ENCODE measurements around the gene TEX28.
"Not testable (repeated sequence)": the region's sequence is repeated elsewhere in the genome, so short reads cannot be mapped to it uniquely, and the experiment has no call there.

The TEX28 gene

DNA sequence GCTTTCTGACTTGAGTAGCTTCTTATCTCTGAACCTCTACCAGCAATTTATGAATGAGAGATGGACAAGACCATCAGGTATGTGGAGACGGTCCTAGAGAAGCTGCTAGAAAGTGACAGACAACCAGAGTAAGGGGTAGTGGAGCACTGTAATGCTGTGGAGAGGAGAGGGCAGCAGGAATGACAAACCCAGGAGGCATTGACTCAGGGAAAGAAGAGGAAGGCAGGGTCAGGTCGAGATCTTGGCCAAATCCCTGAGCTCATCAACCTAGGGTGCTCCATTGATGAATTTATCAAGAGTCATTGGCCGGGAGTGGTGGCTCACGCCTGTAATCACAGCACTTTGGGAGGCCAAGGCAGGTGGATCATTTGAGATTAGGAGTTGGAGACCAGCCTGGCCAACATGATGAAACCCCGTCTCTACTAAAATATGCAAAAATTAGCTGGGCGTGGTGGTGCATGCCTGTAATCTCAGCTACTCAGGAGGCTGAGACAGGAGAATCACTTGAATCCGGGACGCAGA lies 54.9 kb downstream of the TEX28 start:
- DNase-seq: not testable (repeated sequence)

DNA sequence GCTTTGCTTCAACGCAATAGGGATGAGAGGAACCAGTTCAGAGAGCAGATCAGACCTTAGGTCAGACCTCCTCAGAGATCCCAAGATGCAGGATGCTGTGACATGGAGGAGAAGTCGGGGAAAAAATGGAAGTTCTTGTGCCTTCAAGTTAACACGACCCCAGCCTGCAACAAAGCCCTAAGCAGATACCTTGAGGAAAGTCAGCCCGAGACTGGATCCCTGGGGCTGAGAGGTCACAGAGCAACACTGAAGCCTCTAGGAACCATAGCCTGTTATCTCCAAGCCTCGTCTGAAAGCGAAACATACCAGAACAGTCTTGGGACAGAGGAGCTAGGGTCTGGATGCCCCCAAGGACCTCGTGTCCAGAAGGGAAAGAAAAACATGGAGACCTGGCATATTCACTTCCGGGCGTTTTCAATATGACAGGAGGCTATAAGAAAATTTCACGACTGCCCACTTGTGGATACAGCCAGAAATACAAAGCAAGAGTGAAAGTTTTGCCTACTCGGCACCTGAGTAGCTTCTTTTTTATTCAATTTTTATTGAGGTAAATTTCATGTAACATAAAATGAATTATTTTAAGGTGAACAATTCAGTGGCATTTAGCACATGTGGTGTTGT lies 55.9 kb downstream of the TEX28 start:
- not testable (repeated sequence) for DNase-seq

DNA sequence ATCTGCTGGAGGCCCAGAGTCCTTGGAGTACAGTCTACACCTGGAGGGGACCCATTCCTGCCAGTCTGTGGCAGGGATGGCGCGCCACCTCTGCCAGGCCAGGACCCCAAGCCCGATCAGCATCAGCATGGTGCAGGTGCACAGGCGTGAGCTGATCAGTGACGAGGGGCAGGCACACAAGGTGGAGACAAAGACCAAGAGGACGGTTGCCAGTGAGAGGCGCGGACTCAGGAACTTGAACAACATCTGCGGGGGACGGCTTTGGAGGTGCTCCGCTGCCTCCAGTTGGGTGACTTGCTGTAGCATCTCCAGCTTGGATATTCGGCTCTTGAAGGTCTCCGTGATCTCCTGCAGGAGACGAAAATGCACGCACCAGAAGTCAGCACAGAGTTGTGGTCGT lies 61.3 kb downstream of the TEX28 start:
- DNase-seq: not testable (repeated sequence)

DNA sequence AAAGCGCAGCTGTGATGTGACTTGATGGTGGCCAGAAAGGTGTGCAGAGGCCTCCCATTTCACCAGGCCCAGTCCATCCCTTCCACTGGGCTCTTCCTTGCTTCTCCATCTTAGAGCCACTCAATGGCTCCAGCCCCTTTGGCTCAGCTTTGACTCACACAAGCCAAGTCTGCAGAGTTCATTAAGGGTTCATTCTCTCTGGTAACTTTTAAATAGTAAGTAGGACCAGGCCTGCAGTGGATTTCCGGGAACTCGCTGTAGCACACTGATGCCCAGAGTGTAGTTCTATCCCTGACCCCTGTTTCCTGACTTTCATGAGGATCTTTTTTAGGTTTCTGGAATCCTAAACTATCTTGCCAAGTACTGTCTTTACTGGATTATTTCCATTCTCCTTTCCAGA lies 63.5 kb downstream of the TEX28 start:
- DNase-seq: not testable (repeated sequence)

DNA sequence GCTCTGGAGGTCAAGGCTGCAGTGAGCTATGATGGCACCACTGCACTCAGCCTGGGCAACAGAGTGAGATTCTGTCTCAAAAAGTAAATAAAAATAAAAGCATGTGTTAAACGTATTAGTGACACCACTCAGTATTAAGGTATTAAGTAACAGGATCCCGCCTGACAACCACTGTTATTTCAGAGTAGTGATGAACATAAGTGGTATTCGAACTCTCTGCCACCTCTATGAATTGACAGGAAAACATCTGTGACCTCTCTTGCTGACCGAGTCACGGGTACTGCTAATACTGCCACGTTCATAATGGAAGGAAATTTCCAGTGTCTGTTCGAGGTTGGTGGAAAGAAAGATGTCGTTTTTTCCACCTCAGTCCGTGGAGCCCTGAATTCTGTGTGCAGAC lies 68.2 kb downstream of the TEX28 start:
- DNase-seq: not testable (repeated sequence)

DNA sequence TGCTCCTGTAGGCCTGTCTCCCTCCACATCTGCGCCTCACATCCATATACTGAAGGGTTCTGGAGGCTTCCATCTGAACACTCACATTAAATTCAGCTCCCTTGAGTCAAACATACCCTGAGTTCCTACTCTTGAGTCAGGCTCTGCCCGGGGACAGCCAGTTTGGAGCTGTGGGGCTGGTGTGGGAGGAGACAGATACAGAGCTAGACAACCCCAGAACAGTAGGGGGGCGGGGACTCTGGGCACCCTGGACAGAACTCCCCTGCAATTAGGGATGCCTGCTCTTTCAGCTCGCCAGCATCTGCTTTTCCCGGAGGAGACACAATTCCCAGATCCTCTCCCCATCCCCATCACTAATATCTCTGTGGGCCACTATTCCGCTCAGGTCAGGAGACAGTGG lies 69.6 kb downstream of the TEX28 start:
- not testable (repeated sequence) for DNase-seq
